ENCODE data around the gene SLC34A1. TPM values are rescaled to one million over a fixed set of nuclear protein-coding genes. Genes with fewer than 3 reads are reported as not detected.

The SLC34A1 gene
- total and polyA plus RNA-seq, 2 experiments from 2014 or later = not detected

DNA sequence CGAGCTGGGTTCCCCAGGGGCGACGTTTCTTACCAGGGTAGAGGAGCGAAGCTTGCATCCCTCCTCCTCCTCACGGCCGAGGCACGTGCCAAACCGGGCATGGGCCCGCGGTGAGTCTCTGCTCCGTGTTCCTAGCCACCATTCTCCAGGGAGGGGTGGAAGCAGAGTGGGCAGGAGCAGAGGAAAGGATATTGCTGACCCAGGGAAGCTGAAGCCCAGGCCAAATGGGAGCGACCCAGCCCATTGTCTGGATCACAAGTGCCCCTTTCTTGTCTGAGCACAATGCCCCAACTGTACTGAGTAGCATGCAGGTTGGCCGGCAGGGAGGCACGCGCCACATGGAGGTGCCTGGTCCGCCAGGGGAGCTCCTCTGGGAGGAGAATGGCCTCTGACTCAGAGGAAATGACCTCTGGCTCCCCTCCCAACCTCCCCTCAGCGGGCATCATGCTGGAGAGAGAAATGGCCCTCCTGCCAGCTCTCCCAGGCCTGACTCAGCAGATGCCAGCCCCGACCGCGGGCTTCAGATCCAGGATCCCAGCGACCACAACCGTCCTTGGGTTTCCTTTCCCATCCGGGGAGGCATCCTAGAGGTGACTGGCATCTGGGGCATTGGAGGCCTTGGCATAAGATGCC is 63.5 kb downstream of the SLC34A1 start:
- Mint-ChIP-seq H3K36me3 (ENCODE audit: low read depth) (peaks cover 8% of the 10 kb centered on the region; the same call in 1 of the 3 replicates), H3K4me3 (peak overlapping the region; percentile 71), H3K4me1 (peaks cover 38% of the 10 kb centered on the region), H3K9me3 (peaks cover 3% of the 10 kb centered on the region; the same call in 1 of the 3 replicates), H3K27me3 (ENCODE audit: insufficient read depth, low read depth, poor library complexity) (peaks cover 48% of the 10 kb centered on the region), H3K27ac (no peak overlapping the region; the same call in 1 of the 2 replicates)
- Histone ChIP-seq H3K4me3 (peak overlapping the region; percentile 80), H3K9me2 (ENCODE audit: insufficient read depth) (no peaks in the 10 kb centered on the region), H3K4me2 (peak overlapping the region; percentile 88), H2AFZ (0 out of 2 replicates have a peak overlapping the region, but pooled peaks have one; percentile 56), H3K27me3 (ENCODE audit: insufficient read depth) (peaks cover 42% of the 10 kb centered on the region), H3K36me3 (ENCODE audit: insufficient read depth) (no peaks in the 10 kb centered on the region), H3K27ac (ENCODE audit: low read depth) (no peak overlapping the region), H3K4me1 (ENCODE audit: insufficient read depth) (peaks cover 23% of the 10 kb centered on the region), H3K79me2 (replicated peaks; ENCODE audit: insufficient read depth) (no peaks in the 10 kb centered on the region), H3F3A (replicated peaks; ENCODE audit: low read depth) (peaks cover 29% of the 10 kb centered on the region), H4K20me1 (replicated peaks; ENCODE audit: insufficient read depth) (peaks cover 2% of the 10 kb centered on the region; the same call in 1 of the 2 replicates)
- ATAC-seq (peak; percentile 56), DNase-seq (ENCODE audit: low spot score) (peak; percentile 84)
- TF ChIP-seq ZNF462 (CRISPR knock-in tag; IDR thresholded peaks at IDR 0.05) (no peak), JUNB (IDR thresholded peaks at IDR 0.05; ENCODE audit: unreplicated experiment) (no peak), STAT1 (IDR thresholded peaks at IDR 0.05; ENCODE audit: unreplicated experiment) (no peak), EZH2phosphoT487 (IDR thresholded peaks at IDR 0.05; ENCODE audit: unreplicated experiment) (no peak), ZNF114 (CRISPR knock-in tag; IDR thresholded peaks at IDR 0.05) (no peak), ETS1 (IDR thresholded peaks at IDR 0.05) (no peak)
- TF ChIP-seq, protein P1, sequence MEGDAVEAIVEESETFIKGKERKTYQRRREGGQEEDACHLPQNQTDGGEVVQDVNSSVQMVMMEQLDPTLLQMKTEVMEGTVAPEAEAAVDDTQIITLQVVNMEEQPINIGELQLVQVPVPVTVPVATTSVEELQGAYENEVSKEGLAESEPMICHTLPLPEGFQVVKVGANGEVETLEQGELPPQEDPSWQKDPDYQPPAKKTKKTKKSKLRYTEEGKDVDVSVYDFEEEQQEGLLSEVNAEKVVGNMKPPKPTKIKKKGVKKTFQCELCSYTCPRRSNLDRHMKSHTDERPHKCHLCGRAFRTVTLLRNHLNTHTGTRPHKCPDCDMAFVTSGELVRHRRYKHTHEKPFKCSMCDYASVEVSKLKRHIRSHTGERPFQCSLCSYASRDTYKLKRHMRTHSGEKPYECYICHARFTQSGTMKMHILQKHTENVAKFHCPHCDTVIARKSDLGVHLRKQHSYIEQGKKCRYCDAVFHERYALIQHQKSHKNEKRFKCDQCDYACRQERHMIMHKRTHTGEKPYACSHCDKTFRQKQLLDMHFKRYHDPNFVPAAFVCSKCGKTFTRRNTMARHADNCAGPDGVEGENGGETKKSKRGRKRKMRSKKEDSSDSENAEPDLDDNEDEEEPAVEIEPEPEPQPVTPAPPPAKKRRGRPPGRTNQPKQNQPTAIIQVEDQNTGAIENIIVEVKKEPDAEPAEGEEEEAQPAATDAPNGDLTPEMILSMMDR (conservative IDR thresholded peaks at IDR 0.05; ENCODE audit: low read depth in 2 of 2) = 0 out of 4 replicates have a peak, but pooled peaks of 1 of the 2 experiments have one; percentile 5

Other genes with a start within 250 kb of the SLC34A1 start
- gene RAB24, start 80.7 kb upstream of the SLC34A1 start, total RNA-seq (2014; rRNA removed; shearing (Covaris generic)) = 24.8 and 27.1 TPM in 2 replicates
- 26.1 and 27.7 TPM in 2 replicates for gene RAB24, start 80.7 kb upstream of the SLC34A1 start, polyA plus RNA-seq (2016; fragmentation: Nextera tagmentation; extraction: Ambion mirVana)
- gene PRELID1, start 80.6 kb upstream of the SLC34A1 start, total RNA-seq (2014; rRNA removed; shearing (Covaris generic)) = 271 and 328 TPM in 2 replicates
- gene PRELID1, start 80.6 kb upstream of the SLC34A1 start, polyA plus RNA-seq (2016; fragmentation: Nextera tagmentation; extraction: Ambion mirVana) = 349 and 359 TPM in 2 replicates
- 11.6 and 13.0 TPM in 2 replicates for gene MXD3, start 72.5 kb upstream of the SLC34A1 start, total RNA-seq (2014; rRNA removed; shearing (Covaris generic))
- 8.4 and 9.9 TPM in 2 replicates for gene MXD3, start 72.5 kb upstream of the SLC34A1 start, polyA plus RNA-seq (2016; fragmentation: Nextera tagmentation; extraction: Ambion mirVana)
- gene LMAN2, start 32.8 kb upstream of the SLC34A1 start, total RNA-seq (2014; rRNA removed; shearing (Covaris generic)) = 220 and 227 TPM in 2 replicates
- 145 and 153 TPM in 2 replicates for gene LMAN2, start 32.8 kb upstream of the SLC34A1 start, polyA plus RNA-seq (2016; fragmentation: Nextera tagmentation; extraction: Ambion mirVana)
- gene RGS14, start 26.5 kb upstream of the SLC34A1 start, total RNA-seq (2014; rRNA removed; shearing (Covaris generic)) = 37.9 and 39.3 TPM in 2 replicates
- gene RGS14, start 26.5 kb upstream of the SLC34A1 start, polyA plus RNA-seq (2016; fragmentation: Nextera tagmentation; extraction: Ambion mirVana) = 23.5 and 24.8 TPM in 2 replicates
- 1.9 TPM in 1 of 2 replicates, not detected in the other for gene PFN3, start 16.2 kb downstream of the SLC34A1 start, total RNA-seq (2014; rRNA removed; shearing (Covaris generic))
- 2.0 and 3.1 TPM in 2 replicates for gene PFN3, start 16.2 kb downstream of the SLC34A1 start, polyA plus RNA-seq (2016; fragmentation: Nextera tagmentation; extraction: Ambion mirVana)
- gene F12, start 25.1 kb downstream of the SLC34A1 start, total RNA-seq (2014; rRNA removed; shearing (Covaris generic)) = 2.6 and 2.9 TPM in 2 replicates
- gene F12, start 25.1 kb downstream of the SLC34A1 start, polyA plus RNA-seq (2016; fragmentation: Nextera tagmentation; extraction: Ambion mirVana) = 8.0 and 8.1 TPM in 2 replicates
- 37.2 and 56.8 TPM in 2 replicates for gene GRK6, start 42.2 kb downstream of the SLC34A1 start, total RNA-seq (2014; rRNA removed; shearing (Covaris generic))
- gene GRK6, start 42.2 kb downstream of the SLC34A1 start, polyA plus RNA-seq (2016; fragmentation: Nextera tagmentation; extraction: Ambion mirVana) = 13.0 and 18.7 TPM in 2 replicates
- gene PRR7, start 62.4 kb downstream of the SLC34A1 start, total RNA-seq (2014; rRNA removed; shearing (Covaris generic)) = 6.4 and 9.7 TPM in 2 replicates
- 7.6 and 7.7 TPM in 2 replicates for gene PRR7, start 62.4 kb downstream of the SLC34A1 start, polyA plus RNA-seq (2016; fragmentation: Nextera tagmentation; extraction: Ambion mirVana)
- gene DBN1, start 89.2 kb downstream of the SLC34A1 start, total RNA-seq (2014; rRNA removed; shearing (Covaris generic)) = 242 and 290 TPM in 2 replicates
- gene DBN1, start 89.2 kb downstream of the SLC34A1 start, polyA plus RNA-seq (2016; fragmentation: Nextera tagmentation; extraction: Ambion mirVana) = 102 and 106 TPM in 2 replicates
- gene PDLIM7, start 113.2 kb downstream of the SLC34A1 start, total RNA-seq (2014; rRNA removed; shearing (Covaris generic)) = 73.0 and 94.7 TPM in 2 replicates
- gene PDLIM7, start 113.2 kb downstream of the SLC34A1 start, polyA plus RNA-seq (2016; fragmentation: Nextera tagmentation; extraction: Ambion mirVana) = 128 TPM in 2 replicates
- 4.9 and 11.1 TPM in 2 replicates for gene DOK3, start 125.4 kb downstream of the SLC34A1 start, total RNA-seq (2014; rRNA removed; shearing (Covaris generic))
- gene DOK3, start 125.4 kb downstream of the SLC34A1 start, polyA plus RNA-seq (2016; fragmentation: Nextera tagmentation; extraction: Ambion mirVana) = 2.2 and 2.8 TPM in 2 replicates
- gene DDX41, start 132.5 kb downstream of the SLC34A1 start, total RNA-seq (2014; rRNA removed; shearing (Covaris generic)) = 115 and 139 TPM in 2 replicates
- gene DDX41, start 132.5 kb downstream of the SLC34A1 start, polyA plus RNA-seq (2016; fragmentation: Nextera tagmentation; extraction: Ambion mirVana) = 67.1 and 73.4 TPM in 2 replicates
- gene FAM193B, start 170.1 kb downstream of the SLC34A1 start, total RNA-seq (2014; rRNA removed; shearing (Covaris generic)) = 46.9 and 58.6 TPM in 2 replicates
- gene FAM193B, start 170.1 kb downstream of the SLC34A1 start, polyA plus RNA-seq (2016; fragmentation: Nextera tagmentation; extraction: Ambion mirVana) = 44.4 and 46.1 TPM in 2 replicates
- gene TMED9, start 207.8 kb downstream of the SLC34A1 start, total RNA-seq (2014; rRNA removed; shearing (Covaris generic)) = 130 and 142 TPM in 2 replicates
- 74.4 and 77.2 TPM in 2 replicates for gene TMED9, start 207.8 kb downstream of the SLC34A1 start, polyA plus RNA-seq (2016; fragmentation: Nextera tagmentation; extraction: Ambion mirVana)
- 17.6 and 23.3 TPM in 2 replicates for gene B4GALT7, start 215.7 kb downstream of the SLC34A1 start, total RNA-seq (2014; rRNA removed; shearing (Covaris generic))
- 10.0 and 10.4 TPM in 2 replicates for gene B4GALT7, start 215.7 kb downstream of the SLC34A1 start, polyA plus RNA-seq (2016; fragmentation: Nextera tagmentation; extraction: Ambion mirVana)

All from GM23338 (cell line).